H4 (cell line): Measurements from ENCODE around the gene UMPS. TPM values are rescaled to one million over a fixed set of nuclear protein-coding genes. Genes with fewer than 3 reads are reported as not detected.

ENCODE experiments used
- DNase-seq: peaks from one replicate; pipeline ENCODE4 v3.0.0-alpha.2; 2015; ENCODE audit warnings: low spot score
- total RNA-seq: library from RNA; depleted of rRNA; stranded (reverse); fragments of >200 nt; shearing (Covaris generic); gene quantifications from 2 replicates; pipeline ENCODE4 v1.2.3, GENCODE V29; 2014

UMPS gene
- total RNA-seq, 1 experiment from 2014 or later: 51.0 TPM

- DNase-seq: no peak
These were observed 33.0 kb downstream of the UMPS start for GRCh38 chr3:124763206-124763605.

- DNase-seq: no peak
These were observed 33.5 kb downstream of the UMPS start for GRCh38 chr3:124763644-124764358.

- DNase-seq: peak; percentile 59
These were observed 34.5 kb downstream of the UMPS start for GRCh38 chr3:124764746-124765145.

GRCh38 chr3:124765197-124765840 is 35.1 kb downstream of the UMPS start:
- DNase-seq: no peak

GRCh38 chr3:124766113-124767095 is 36.2 kb downstream of the UMPS start:
- DNase-seq: no peak

- no peak for DNase-seq
These were observed 37.0 kb downstream of the UMPS start for GRCh38 chr3:124767264-124767663.

GRCh38 chr3:124767691-124768090 is 37.4 kb downstream of the UMPS start:
- DNase-seq: no peak

GRCh38 chr3:124768812-124769211 is 38.6 kb downstream of the UMPS start:
- DNase-seq: peak; percentile 68

- no peak for DNase-seq
These were observed 39.2 kb downstream of the UMPS start for GRCh38 chr3:124769462-124769861.

- peak; percentile 50 for DNase-seq
These were observed 40.3 kb downstream of the UMPS start for GRCh38 chr3:124770336-124771082.

GRCh38 chr3:124771083-124771445 is 40.8 kb downstream of the UMPS start:
- no peak for DNase-seq

- peak; percentile 86 for DNase-seq
These were observed 42.0 kb downstream of the UMPS start for GRCh38 chr3:124772081-124772831.

GRCh38 chr3:124773351-124774326 is 43.4 kb downstream of the UMPS start:
- no peak for DNase-seq

GRCh38 chr3:124774327-124774718 is 44.1 kb downstream of the UMPS start:
- DNase-seq: peak; percentile 85

GRCh38 chr3:124774841-124775402 is 44.7 kb downstream of the UMPS start:
- no peak for DNase-seq

GRCh38 chr3:124775877-124776276 is 45.6 kb downstream of the UMPS start:
- DNase-seq: no peak

GRCh38 chr3:124776856-124777255 is 46.6 kb downstream of the UMPS start:
- DNase-seq: no peak

GRCh38 chr3:124777762-124778470 is 47.7 kb downstream of the UMPS start:
- DNase-seq: no peak

- DNase-seq: no peak
These were observed 48.9 kb downstream of the UMPS start for GRCh38 chr3:124779116-124779515.
